COLO668 (cell line): Measurements from ENCODE around the gene JMJD8.

Experiments used
- DNase-seq: peaks from one replicate; lab custom pipeline; 2025; ENCODE audit not compliant: unreplicated experiment; lab: John Stamatoyannopoulos, UW

JMJD8 gene

GRCh38 chr16:709566-710499 is 25.7 kb upstream of the JMJD8 start:
- DNase-seq = peak; percentile 95

GRCh38 chr16:708959-709358 is 24.8 kb upstream of the JMJD8 start:
- DNase-seq = no peak

GRCh38 chr16:708019-708418 is 23.9 kb upstream of the JMJD8 start:
- DNase-seq = no peak

- DNase-seq = peak; percentile 80
Observed at GRCh38 chr16:707062-707538, 23.0 kb upstream of the JMJD8 start.

GRCh38 chr16:706189-707061 is 22.3 kb upstream of the JMJD8 start:
- DNase-seq = peak; percentile 55

- peak; percentile 95 for DNase-seq
Observed at GRCh38 chr16:705431-706188, 21.5 kb upstream of the JMJD8 start, which contains the start of gene FBXL16. Gene FBXL16, minus strand, starts transcription at chr16:705801. Its CDS starts 8,396 bp downstream, at chr16:697405.

- DNase-seq = peak; percentile 67
Observed at GRCh38 chr16:704552-705380, 20.6 kb upstream of the JMJD8 start.

- peak; percentile 25 for DNase-seq
Observed at GRCh38 chr16:704047-704446, 19.9 kb upstream of the JMJD8 start.

- no peak for DNase-seq
Observed at GRCh38 chr16:703406-703805, 19.3 kb upstream of the JMJD8 start.

- DNase-seq = no peak
Observed at GRCh38 chr16:702341-702740, 18.2 kb upstream of the JMJD8 start.

GRCh38 chr16:700684-701584 is 16.8 kb upstream of the JMJD8 start:
- DNase-seq = no peak

- no peak for DNase-seq
Observed at GRCh38 chr16:698911-699671, 15.0 kb upstream of the JMJD8 start.

- peak; percentile 97 for DNase-seq
Observed at GRCh38 chr16:695355-696089, 11.4 kb upstream of the JMJD8 start.

GRCh38 chr16:694863-695354 is 10.8 kb upstream of the JMJD8 start:
- DNase-seq = no peak

GRCh38 chr16:694187-694862 is 10.2 kb upstream of the JMJD8 start:
- DNase-seq = peak; percentile 16

GRCh38 chr16:693766-694165 is 9.6 kb upstream of the JMJD8 start:
- no peak for DNase-seq

GRCh38 chr16:693364-693763 is 9.2 kb upstream of the JMJD8 start:
- no peak for DNase-seq
